ENCODE results near the gene SMIM38. TPM values are rescaled to one million over a fixed set of nuclear protein-coding genes. Genes with fewer than 3 reads are reported as not detected.

Gene SMIM38
- total RNA-seq, 4 donors from 2014 or later: 0.26 to 3.1 (median 0.31) TPM; not detected in 1

DNA sequence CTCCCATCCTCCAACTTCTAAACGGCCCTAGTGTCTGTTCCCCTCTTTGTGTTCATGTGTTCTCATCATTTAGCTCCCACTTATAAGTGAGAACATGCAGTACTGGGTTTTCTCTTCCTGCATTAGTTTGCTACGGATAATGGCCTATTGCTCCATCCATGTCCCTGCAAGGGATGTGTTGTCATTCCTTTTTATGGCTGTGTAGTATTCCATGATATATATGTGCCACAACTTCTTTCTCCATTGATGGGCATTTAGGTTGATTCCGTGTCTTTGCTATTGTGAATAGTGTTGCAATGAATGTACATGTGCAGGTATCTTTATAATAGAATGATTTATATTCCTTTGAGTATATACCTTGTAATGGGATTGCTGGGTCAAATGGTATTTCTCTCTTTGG lies 5.6 kb upstream of the SMIM38 start:
- H3K9me3 ChIP-seq: peaks cover 12% of the 10 kb centered on the region
- H3K4me3 ChIP-seq: no peak overlapping the region
- no peak for DNase-seq (ENCODE audit: low spot score in 2 of 2)
- H3K36me3 ChIP-seq: no peaks in the 10 kb centered on the region
- no peaks in the 10 kb centered on the region for H3K27me3 ChIP-seq
- H3K4me1 ChIP-seq: no peaks in the 10 kb centered on the region
- 88% methylated on average over 3 of the region's 3 CpGs for WGBS
- TF ChIP-seq, protein P1, sequence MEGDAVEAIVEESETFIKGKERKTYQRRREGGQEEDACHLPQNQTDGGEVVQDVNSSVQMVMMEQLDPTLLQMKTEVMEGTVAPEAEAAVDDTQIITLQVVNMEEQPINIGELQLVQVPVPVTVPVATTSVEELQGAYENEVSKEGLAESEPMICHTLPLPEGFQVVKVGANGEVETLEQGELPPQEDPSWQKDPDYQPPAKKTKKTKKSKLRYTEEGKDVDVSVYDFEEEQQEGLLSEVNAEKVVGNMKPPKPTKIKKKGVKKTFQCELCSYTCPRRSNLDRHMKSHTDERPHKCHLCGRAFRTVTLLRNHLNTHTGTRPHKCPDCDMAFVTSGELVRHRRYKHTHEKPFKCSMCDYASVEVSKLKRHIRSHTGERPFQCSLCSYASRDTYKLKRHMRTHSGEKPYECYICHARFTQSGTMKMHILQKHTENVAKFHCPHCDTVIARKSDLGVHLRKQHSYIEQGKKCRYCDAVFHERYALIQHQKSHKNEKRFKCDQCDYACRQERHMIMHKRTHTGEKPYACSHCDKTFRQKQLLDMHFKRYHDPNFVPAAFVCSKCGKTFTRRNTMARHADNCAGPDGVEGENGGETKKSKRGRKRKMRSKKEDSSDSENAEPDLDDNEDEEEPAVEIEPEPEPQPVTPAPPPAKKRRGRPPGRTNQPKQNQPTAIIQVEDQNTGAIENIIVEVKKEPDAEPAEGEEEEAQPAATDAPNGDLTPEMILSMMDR (IDR thresholded peaks at IDR 0.05): no peak
- TF ChIP-seq POLR2A (IDR thresholded peaks at IDR 0.05) (no peak), POLR2AphosphoS5 (IDR thresholded peaks at IDR 0.05) (no peak), EP300 (IDR thresholded peaks at IDR 0.05) (no peak)
- H3K27ac ChIP-seq: no peak overlapping the region

DNA sequence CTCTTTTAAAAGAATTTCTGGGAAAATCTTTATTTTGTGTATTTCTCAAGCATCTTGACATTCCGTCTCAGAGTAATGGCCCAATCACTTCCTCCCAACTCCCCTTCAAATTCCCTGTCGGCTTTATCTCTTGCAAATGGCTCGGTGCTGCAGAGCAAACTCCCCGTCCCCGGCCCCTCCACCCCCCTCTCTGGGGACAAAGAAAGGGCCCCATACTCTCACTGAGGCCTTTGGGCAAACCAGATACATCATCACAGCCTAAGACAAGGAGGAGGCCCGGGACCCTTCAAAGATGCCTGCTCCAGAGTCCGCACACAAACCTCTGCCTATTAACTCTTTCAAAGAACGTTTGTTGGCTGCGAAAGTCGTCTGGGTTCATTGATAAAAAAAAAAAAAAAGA lies 3.9 kb upstream of the SMIM38 start:
- no peaks in the 10 kb centered on the region for H3K27me3 ChIP-seq
- H3K4me3 ChIP-seq: no peak overlapping the region
- peaks cover 9% of the 10 kb centered on the region for H3K4me1 ChIP-seq
- H3K27ac ChIP-seq: no peak overlapping the region
- 86% methylated on average over 10 of the region's 10 CpGs for WGBS
- H3K9me3 ChIP-seq: no peaks in the 10 kb centered on the region
- DNase-seq (ENCODE audit: low spot score in 2 of 2): no peak
- TF ChIP-seq EP300 (IDR thresholded peaks at IDR 0.05) (no peak), POLR2A (IDR thresholded peaks at IDR 0.05) (no peak), POLR2AphosphoS5 (IDR thresholded peaks at IDR 0.05) (no peak)
- TF ChIP-seq, protein P1 (IDR thresholded peaks at IDR 0.05): no peak
- H3K36me3 ChIP-seq: no peaks in the 10 kb centered on the region

DNA sequence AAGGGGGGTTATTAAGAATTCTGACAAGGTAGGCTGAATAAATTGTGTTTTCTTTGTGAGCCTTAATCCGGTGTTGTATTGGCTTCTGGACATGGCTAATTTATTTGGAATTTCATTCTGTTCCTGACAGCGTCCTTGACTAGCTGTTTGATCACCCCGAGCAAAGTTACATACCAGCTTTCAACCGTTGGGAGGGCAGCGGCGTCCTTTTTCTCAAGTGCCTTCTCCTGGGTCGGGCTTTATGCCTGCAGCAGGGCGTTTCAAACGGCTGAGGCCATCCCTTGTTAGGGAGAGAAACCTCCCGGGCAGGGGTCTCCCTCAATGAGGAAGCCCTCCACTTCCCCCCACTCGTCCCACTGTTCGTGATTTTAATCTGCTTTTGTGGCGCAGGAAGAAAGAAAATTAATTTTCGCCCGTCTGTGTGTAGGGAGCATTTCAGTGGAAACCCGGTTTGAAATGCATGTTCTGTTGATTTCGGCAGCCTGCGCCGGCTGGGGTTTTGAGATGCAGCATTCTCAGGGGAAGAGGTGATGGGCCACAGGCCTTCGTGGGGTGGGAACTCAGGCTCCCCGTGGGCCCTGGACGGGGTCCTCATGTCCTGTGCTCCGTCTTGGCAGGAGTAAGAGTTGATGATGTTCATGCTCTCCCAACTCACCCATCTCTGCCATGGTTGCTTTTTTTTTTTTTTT lies 2.9 kb upstream of the SMIM38 start:
- H3K4me3 ChIP-seq: no peak overlapping the region
- DNase-seq (ENCODE audit: low spot score in 2 of 2): no peak
- no peak overlapping the region for H3K27ac ChIP-seq
- WGBS: 84% methylated on average over 23 of the region's 23 CpGs
- peaks cover 19% of the 10 kb centered on the region for H3K4me1 ChIP-seq
- no peaks in the 10 kb centered on the region for H3K27me3 ChIP-seq
- H3K36me3 ChIP-seq: no peaks in the 10 kb centered on the region
- no peak for TF ChIP-seq EP300 (IDR thresholded peaks at IDR 0.05)
- TF ChIP-seq POLR2A (IDR thresholded peaks at IDR 0.05): no peak
- H3K9me3 ChIP-seq: no peaks in the 10 kb centered on the region

DNA sequence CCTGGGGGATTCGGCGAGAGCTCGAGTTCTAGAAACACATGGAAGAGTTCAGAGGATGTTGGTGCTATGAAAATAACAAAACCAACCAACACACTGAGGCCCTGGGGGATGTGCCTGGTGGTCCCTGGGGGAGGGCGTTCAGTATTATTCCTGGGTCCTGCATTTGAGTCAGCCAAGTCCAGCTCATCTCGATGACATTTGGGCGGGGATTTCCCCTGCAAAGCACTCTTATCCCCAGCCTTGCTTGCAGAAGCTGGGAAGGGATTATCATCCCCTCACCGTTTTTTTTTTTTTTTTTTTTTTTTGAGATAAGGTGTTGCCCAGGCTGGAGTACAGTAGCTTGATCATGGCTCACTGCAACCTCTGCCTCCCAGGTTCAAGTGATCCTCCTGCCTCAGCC lies 2.1 kb upstream of the SMIM38 start:
- no peak for DNase-seq (ENCODE audit: low spot score in 2 of 2)
- Histone ChIP-seq H3K4me1 (peaks cover 19% of the 10 kb centered on the region), H3K27ac (no peak overlapping the region), H3K9me3 (no peaks in the 10 kb centered on the region), H3K27me3 (no peaks in the 10 kb centered on the region), H3K4me3 (no peak overlapping the region), H3K36me3 (no peaks in the 10 kb centered on the region)
- WGBS: 63% methylated on average over 7 of the region's 7 CpGs
- TF ChIP-seq, protein P1 (IDR thresholded peaks at IDR 0.05): no peak

DNA sequence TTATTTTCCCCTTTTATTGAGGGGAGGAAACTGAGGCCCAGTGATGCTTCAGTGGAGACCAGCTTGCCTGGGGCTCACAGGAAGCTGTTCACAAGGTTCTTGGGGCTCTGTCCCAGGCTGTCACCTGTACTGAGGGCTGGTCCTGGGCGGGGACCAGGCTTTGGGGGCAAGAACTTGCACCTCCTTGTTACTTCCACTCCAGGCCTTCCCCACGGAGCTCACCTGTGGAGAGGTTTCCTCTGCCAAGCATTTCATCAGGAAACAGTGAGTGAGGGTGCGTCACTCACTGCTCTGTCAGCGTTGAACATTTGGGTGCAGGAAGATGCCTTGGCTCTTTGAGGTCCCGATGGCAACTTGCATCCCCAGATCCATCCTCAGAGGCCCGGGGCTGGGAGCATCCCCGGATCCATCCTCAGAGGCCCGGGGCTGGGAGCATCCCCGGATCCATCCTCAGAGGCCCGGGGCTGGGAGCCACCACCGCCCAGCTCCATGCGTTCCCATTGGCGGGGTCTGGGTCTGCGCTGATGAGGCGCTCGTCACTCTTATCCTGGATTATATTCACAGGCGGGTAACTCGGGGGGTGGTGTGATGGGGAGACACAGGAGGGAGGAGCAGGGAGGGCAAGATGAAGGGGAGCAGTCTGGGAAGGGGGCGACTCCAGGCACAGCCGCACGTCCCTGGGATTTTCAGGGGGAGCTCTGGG lies 1.4 kb upstream of the SMIM38 start:
- no peak overlapping the region for H3K4me3 ChIP-seq
- no peak overlapping the region for H3K27ac ChIP-seq
- DNase-seq (ENCODE audit: low spot score in 2 of 2): no peak
- peaks cover 19% of the 10 kb centered on the region for H3K4me1 ChIP-seq
- no peaks in the 10 kb centered on the region for H3K36me3 ChIP-seq
- TF ChIP-seq, protein P1 (IDR thresholded peaks at IDR 0.05): no peak
- no peaks in the 10 kb centered on the region for H3K9me3 ChIP-seq
- H3K27me3 ChIP-seq: no peaks in the 10 kb centered on the region
- 96% methylated on average over 16 of the region's 21 CpGs for WGBS
